ENCODE measurements around the gene SIGLEC5. TPM values are rescaled to one million over a fixed set of nuclear protein-coding genes. Genes with fewer than 3 reads are reported as not detected.

SIGLEC5 gene
- total RNA-seq, 2 experiments from 2014 or later = not detected

- Mint-ChIP-seq H3K4me1 (ENCODE audit: low read depth) (peaks cover 22% of the 10 kb centered on the region), H3K9me3 (peaks cover 1% of the 10 kb centered on the region), H3K36me3 (peaks cover 68% of the 10 kb centered on the region), H3K27ac (no peak overlapping the region), H3K27me3 (no peaks in the 10 kb centered on the region), H3K4me3 (no peak overlapping the region)
- intact Hi-C loops (cut with micrococcal nuclease) = loop anchor here (10.0 kb wide), 2 partner anchors 78 to 102 kb away; partner anchors contain the start of gene CEACAM18
- POLR2A ChIA-PET = no interaction called here
- DNase-seq = no peak
- CTCF ChIA-PET = interaction anchor here (0.6 kb wide), 1 partner anchor 56 kb away, joined by 4 read pairs; no protein-coding TSS in a partner anchor
These were observed 53.4 kb downstream of the SIGLEC5 start for GRCh38 chr19:51576850-51577249.

DNA sequence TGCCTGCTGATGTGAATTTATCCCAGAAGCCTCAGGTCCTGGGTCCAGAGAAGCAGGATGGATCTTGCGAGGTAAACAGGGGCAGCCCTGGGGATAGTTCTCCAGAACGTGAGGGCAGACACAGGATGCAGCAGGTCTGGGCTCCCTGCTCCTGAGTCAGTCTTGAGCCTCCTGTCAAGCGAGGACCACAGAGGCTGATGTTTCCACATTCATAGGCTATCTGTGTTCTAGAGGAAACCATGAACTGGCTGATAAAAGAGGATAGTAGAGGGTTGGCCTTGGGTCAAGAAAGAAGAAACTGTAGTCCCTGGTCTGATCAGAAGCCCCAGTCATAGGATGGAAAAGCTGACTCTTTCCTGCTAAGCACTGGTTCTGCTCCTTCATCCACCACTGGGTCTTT is 56.9 kb downstream of the SIGLEC5 start:
- Mint-ChIP-seq H3K9me3 (peaks cover under 1% of the 10 kb centered on the region), H3K27me3 (peaks cover 2% of the 10 kb centered on the region), H3K27ac (no peak overlapping the region), H3K4me1 (ENCODE audit: low read depth) (peaks cover 34% of the 10 kb centered on the region), H3K4me3 (no peak overlapping the region), H3K36me3 (peaks cover 37% of the 10 kb centered on the region)
- intact Hi-C loops (cut with micrococcal nuclease) = loop anchor here (10.0 kb wide), 2 partner anchors 81 to 99 kb away; partner anchors contain the start of gene CEACAM18
- DNase-seq = no peak
- POLR2A ChIA-PET = no interaction called here
- CTCF ChIA-PET = no interaction called here

DNA sequence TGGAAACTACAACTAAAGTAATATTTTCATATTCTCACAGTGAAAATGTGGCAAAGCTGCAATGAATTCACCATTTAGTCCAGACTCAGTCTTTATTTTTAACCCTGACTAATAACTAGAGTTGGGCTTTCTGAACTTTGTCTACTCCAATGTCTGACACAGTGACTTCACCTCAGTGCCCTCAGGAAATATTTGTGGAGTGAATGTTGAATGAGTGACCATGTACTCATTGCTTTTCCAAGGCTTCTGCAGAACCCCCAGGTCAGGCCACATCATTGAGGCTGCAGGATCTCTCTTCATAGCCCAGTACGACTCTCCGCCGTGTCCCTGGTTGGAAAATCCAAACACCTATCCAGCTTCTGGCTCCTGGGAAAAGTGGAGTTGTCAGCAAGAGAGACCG is 57.3 kb downstream of the SIGLEC5 start:
- POLR2A ChIA-PET = no interaction called here
- Mint-ChIP-seq H3K4me3 (no peak overlapping the region), H3K9me3 (no peaks in the 10 kb centered on the region), H3K27ac (no peak overlapping the region), H3K36me3 (peaks cover 37% of the 10 kb centered on the region), H3K4me1 (ENCODE audit: low read depth) (peaks cover 34% of the 10 kb centered on the region), H3K27me3 (peaks cover 2% of the 10 kb centered on the region)
- no peak for DNase-seq
- CTCF ChIA-PET = interaction anchor here (0.7 to 1.4 kb wide), 3 partner anchors 64 to 151 kb away, joined by 3 read pairs; no protein-coding TSS in a partner anchor
- intact Hi-C loops (cut with micrococcal nuclease) = loop anchor here (10.0 kb wide), 2 partner anchors 82 to 98 kb away; partner anchors contain the start of gene CEACAM18

- Mint-ChIP-seq H3K4me3 (peak overlapping the region; percentile 86), H3K27ac (no peak overlapping the region), H3K4me1 (ENCODE audit: low read depth) (peaks cover 34% of the 10 kb centered on the region), H3K36me3 (peaks cover 37% of the 10 kb centered on the region), H3K27me3 (peaks cover 2% of the 10 kb centered on the region), H3K9me3 (no peaks in the 10 kb centered on the region)
- POLR2A ChIA-PET = no interaction called here
- DNase-seq = no peak
- CTCF ChIA-PET = interaction anchor here (0.7 to 1.4 kb wide), 3 partner anchors 65 to 151 kb away, joined by 3 read pairs; no protein-coding TSS in a partner anchor
- intact Hi-C loops (cut with micrococcal nuclease) = loop anchor here (10.0 kb wide), 2 partner anchors 82 to 98 kb away; partner anchors contain the start of gene CEACAM18
These were observed 57.8 kb downstream of the SIGLEC5 start for GRCh38 chr19:51572410-51572809.

DNA sequence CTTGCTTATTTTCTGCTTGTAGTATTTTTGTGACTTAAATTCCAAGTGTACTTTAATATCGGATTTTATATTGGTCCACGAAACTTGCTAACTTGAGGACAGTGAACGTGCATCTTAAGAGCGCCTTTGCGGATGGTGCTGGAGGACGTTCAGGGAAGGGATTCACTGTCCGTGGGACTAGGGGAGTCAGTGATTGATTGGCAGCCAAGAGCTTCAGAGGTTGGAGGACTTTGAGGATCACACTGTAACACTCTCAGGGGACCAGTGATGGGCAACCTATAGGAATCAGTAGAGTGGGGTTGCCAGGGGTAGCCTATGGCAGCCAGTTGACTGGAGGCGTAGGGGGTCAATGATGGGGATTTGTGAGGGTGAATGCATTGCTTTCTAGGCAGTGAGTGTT is 58.6 kb downstream of the SIGLEC5 start:
- Mint-ChIP-seq H3K27ac (peak overlapping the region; percentile 70), H3K27me3 (peaks cover 3% of the 10 kb centered on the region), H3K4me1 (ENCODE audit: low read depth) (peaks cover 31% of the 10 kb centered on the region), H3K36me3 (peaks cover 29% of the 10 kb centered on the region), H3K9me3 (no peaks in the 10 kb centered on the region), H3K4me3 (peak overlapping the region; percentile 86)
- DNase-seq = no peak
- ChIA-PET POLR2A (no interaction called here), CTCF (interaction anchor here (0.9 to 1.4 kb wide), 3 partner anchors 65 to 173 kb away, joined by 3 read pairs; no protein-coding TSS in a partner anchor)
- intact Hi-C loops (cut with micrococcal nuclease) = loop anchor here (1.0 to 10.0 kb wide), 3 partner anchors 23 to 97 kb away; partner anchors contain the start of gene CEACAM18

DNA sequence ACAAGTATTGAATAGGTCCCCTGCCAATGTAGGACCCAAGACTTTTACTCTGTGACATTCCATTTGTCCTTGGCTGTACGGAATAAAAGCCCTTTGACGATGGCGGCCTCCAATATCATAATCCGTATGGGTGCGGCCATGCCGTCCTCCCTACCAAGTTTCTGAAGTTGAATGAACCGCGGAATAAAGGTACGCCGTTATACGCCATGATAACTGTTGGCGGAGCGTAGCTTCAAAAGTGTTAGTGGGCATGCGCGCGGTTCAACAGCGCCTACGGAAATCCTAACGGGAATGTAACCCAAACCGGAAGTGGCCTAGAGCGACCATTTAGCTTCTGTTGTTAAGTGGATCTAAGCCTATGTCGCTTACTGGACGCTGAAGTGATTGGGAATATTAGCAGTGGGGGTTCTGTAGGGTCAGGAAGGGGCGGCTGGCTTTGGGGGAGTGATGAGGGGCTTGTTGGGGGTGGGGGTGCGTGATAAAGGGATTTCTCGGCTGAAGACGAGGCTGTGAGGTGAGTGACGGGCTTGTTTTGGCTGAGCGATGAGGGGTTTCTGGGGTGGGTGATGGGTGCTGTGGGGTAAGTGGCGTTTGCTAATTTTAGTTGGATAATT is 59.1 kb downstream of the SIGLEC5 start, which contains the start of gene ZNF175:
Gene ZNF175, plus strand, starts transcription at position 322 of the 614 bp plus-strand sequence. CDS start 2,047 bp downstream, outside the sequence.
- peak within 1 kb of the TSS; percentile 86 for H3K4me3 Mint-ChIP-seq
- H3K27ac Mint-ChIP-seq = peak within 1 kb of the TSS; percentile 70
- no peaks in the 10 kb centered on the region for H3K9me3 Mint-ChIP-seq
- peaks cover 4% of the 10 kb centered on the region for H3K27me3 Mint-ChIP-seq
- peaks cover 30% of the 10 kb centered on the region for H3K4me1 Mint-ChIP-seq (ENCODE audit: low read depth)
- intact Hi-C loops (cut with micrococcal nuclease) = loop anchor here (1.0 to 10.0 kb wide), 3 partner anchors 23 to 96 kb away; partner anchors contain the start of gene CEACAM18
- ChIA-PET CTCF (interaction anchor here (0.9 to 1.2 kb wide), 3 partner anchors 86 to 173 kb away, joined by 3 read pairs; no protein-coding TSS in a partner anchor), POLR2A (interaction anchor here (0.7 kb wide), 1 partner anchor 929 kb away, joined by 4 read pairs; no protein-coding TSS in a partner anchor)
- peak; percentile 92 for DNase-seq
- H3K36me3 Mint-ChIP-seq = peaks cover 25% of the 10 kb centered on the region

- ChIA-PET POLR2A (no interaction called here), CTCF (interaction anchor here (0.6 kb wide), 1 partner anchor 108 kb away, joined by 3 read pairs; no protein-coding TSS in a partner anchor)
- H3K36me3 Mint-ChIP-seq = peaks cover 10% of the 10 kb centered on the region
- intact Hi-C loops (cut with micrococcal nuclease) = no loop called here
- no peak for DNase-seq
- H3K4me1 Mint-ChIP-seq (ENCODE audit: low read depth) = peaks cover 27% of the 10 kb centered on the region
- no peaks in the 10 kb centered on the region for H3K9me3 Mint-ChIP-seq
- H3K27ac Mint-ChIP-seq = no peak overlapping the region
- H3K27me3 Mint-ChIP-seq = peaks cover 14% of the 10 kb centered on the region
- H3K4me3 Mint-ChIP-seq = no peak overlapping the region
These were observed 61.7 kb downstream of the SIGLEC5 start for GRCh38 chr19:51568456-51568855.

DNA sequence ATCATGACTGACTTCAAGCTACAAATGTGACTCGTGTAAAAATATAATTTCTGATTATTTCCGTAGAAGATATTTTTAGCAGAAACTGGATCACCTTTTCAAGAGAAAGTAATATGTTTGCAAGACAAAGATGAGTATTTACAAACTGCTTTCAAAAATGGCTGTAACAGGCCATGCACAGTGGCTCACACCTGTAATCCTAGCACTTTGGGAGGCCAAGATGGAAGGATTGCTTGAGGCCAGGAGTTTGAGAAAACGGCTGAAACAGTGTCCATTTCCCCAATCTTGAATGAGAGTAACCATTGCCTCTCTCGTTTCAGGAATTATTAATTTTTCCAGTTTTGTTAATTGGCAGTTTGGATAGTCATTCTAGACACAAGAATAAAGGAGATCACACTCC is 62.6 kb downstream of the SIGLEC5 start:
- intact Hi-C loops (cut with micrococcal nuclease) = loop anchor here (1.0 kb wide), 1 partner anchor 29 kb away; no protein-coding TSS in a partner anchor
- peaks cover 16% of the 10 kb centered on the region for H3K27me3 Mint-ChIP-seq
- H3K27ac Mint-ChIP-seq = no peak overlapping the region
- no peaks in the 10 kb centered on the region for H3K9me3 Mint-ChIP-seq
- H3K4me1 Mint-ChIP-seq (ENCODE audit: low read depth) = peaks cover 19% of the 10 kb centered on the region
- ChIA-PET CTCF (no interaction called here), POLR2A (no interaction called here)
- DNase-seq = no peak
- H3K4me3 Mint-ChIP-seq = no peak overlapping the region
- H3K36me3 Mint-ChIP-seq = peaks cover 3% of the 10 kb centered on the region

DNA sequence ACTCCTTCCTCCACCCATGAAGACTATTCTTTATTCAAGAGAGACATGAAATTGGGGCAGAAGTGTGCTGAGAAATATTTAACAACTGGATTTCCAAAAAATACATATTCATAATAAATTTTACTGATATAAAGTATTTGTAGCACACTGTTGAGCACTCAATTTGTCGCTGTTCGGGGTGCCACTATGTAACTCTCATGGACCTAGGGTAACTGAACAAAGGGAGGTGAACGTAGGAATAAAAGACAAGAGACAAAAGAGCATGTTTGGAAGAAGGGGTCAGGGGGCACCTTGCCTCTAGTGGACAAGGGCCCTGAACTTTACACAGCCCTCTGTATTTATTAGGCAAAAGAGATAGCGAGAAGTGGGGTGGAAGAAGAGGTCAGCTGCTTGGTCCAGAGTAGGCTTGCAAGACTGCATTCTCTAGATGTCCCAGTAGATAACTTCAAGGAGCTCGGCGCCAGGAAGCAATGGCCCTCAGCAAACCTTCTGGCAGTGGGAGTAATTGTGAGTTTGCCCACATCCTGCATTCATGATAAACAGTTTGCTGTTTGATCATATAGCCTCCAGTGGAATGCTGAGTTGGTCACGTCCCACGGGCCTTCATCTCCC is 63.6 kb downstream of the SIGLEC5 start:
- Mint-ChIP-seq H3K36me3 (no peaks in the 10 kb centered on the region), H3K27me3 (peaks cover 20% of the 10 kb centered on the region), H3K27ac (no peak overlapping the region), H3K4me1 (ENCODE audit: low read depth) (peaks cover 9% of the 10 kb centered on the region), H3K4me3 (no peak overlapping the region), H3K9me3 (no peaks in the 10 kb centered on the region)
- CTCF ChIA-PET = no interaction called here
- POLR2A ChIA-PET = no interaction called here
- no peak for DNase-seq
- intact Hi-C loops (cut with micrococcal nuclease) = loop anchor here (1.0 kb wide), 1 partner anchor 30 kb away; no protein-coding TSS in a partner anchor

DNA sequence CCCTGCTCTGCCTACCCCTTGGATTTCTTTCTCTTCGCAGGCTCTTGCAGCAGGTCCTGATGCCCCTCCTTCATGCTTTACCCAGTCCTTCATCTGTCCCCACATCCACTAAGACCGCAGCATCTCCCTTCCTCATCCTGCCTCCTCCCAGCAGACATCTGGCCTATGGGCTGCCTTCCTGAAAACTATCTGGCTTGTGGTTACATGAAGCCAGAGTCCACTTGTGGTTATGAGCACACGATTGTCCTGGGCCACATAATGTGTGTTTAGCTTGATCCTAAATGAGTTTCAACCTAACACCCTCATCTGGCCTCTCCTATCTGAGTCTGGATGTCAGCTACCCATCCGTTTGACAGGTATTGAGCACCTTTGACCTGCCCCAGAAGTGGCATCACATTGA is 64.6 kb downstream of the SIGLEC5 start:
- DNase-seq = no peak
- Mint-ChIP-seq H3K4me1 (ENCODE audit: low read depth) (peaks cover 3% of the 10 kb centered on the region), H3K27me3 (peaks cover 29% of the 10 kb centered on the region), H3K27ac (no peak overlapping the region), H3K4me3 (no peak overlapping the region), H3K36me3 (no peaks in the 10 kb centered on the region), H3K9me3 (no peaks in the 10 kb centered on the region)
- intact Hi-C loops (cut with micrococcal nuclease) = no loop called here
- ChIA-PET CTCF (interaction anchor here (0.8 to 1.2 kb wide), 2 partner anchors 14 to 212 kb away, joined by 3 to 4 read pairs; no protein-coding TSS in a partner anchor), POLR2A (no interaction called here)

GRCh38 chr19:51564791-51565190 is 65.4 kb downstream of the SIGLEC5 start:
- ChIA-PET POLR2A (no interaction called here), CTCF (interaction anchor here (1.2 to 1.3 kb wide), 2 partner anchors 143 to 213 kb away, joined by 3 read pairs; no protein-coding TSS in a partner anchor)
- Mint-ChIP-seq H3K36me3 (no peaks in the 10 kb centered on the region), H3K27ac (no peak overlapping the region), H3K4me3 (no peak overlapping the region), H3K27me3 (peaks cover 32% of the 10 kb centered on the region), H3K9me3 (no peaks in the 10 kb centered on the region), H3K4me1 (ENCODE audit: low read depth) (no peaks in the 10 kb centered on the region)
- DNase-seq = no peak
- intact Hi-C loops (cut with micrococcal nuclease) = no loop called here

All from activated CD4-positive, alpha-beta memory T cell treated with anti-CD3 and anti-CD28 coated beads for 36 hours (primary cell).